ENCODE results near the gene SDHA. TPM values are rescaled to one million over a fixed set of nuclear protein-coding genes. Genes with fewer than 3 reads are reported as not detected.
"Not testable (repeated sequence)": the region's sequence is repeated elsewhere in the genome, so short reads cannot be mapped to it uniquely, and the experiment has no call there.

Gene SDHA
- total RNA-seq, 6 experiments from 2014 or later = 92.5 to 114 (median 109) TPM

DNA sequence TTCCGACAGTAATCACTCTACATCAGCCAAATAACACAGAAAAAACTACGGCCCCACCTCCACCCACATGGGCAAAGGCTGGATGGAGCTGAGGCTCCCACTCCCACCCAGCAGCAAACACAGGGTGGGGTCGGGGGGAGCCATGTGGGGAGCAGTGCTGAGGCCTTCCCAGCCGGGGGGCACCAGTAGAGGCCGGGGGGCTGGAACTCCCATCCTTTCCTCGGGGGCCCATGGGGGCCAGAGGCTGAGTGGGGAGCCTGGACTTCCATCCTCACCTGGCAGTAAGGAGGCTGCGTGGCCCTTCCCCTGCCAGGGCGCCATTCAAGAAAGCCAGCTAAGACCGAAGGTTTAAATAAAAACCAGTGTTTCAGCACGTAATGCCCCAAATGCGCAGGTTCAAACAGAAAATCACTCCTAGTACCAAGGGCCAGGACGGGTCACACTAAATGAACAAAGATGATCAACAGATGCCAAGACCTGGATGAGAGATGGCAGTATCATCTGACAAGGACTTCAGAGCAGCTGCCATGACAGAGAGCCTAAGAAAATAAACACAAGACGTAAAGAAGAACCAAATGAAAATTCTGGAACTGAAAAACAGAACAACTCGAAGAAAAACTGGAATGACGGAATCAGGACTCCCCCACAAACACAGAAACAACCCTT, 9.5 kb upstream of the SDHA start:
- peaks cover 24% of the 10 kb centered on the region for H3K4me1 Mint-ChIP-seq (ENCODE audit: low read depth)
- H3K27ac Mint-ChIP-seq = no peak overlapping the region
- DNase-seq = no peak
- peaks cover 2% of the 10 kb centered on the region; the same call in 1 of the 2 replicates for H3K27me3 Mint-ChIP-seq (ENCODE audit: insufficient read depth)
- H3K36me3 Mint-ChIP-seq (ENCODE audit: low read depth) = peaks cover 30% of the 10 kb centered on the region
- no peaks in the 10 kb centered on the region for H3K9me3 Mint-ChIP-seq
- H3K4me3 Mint-ChIP-seq = no peak overlapping the region
- TF ChIP-seq, protein P1, sequence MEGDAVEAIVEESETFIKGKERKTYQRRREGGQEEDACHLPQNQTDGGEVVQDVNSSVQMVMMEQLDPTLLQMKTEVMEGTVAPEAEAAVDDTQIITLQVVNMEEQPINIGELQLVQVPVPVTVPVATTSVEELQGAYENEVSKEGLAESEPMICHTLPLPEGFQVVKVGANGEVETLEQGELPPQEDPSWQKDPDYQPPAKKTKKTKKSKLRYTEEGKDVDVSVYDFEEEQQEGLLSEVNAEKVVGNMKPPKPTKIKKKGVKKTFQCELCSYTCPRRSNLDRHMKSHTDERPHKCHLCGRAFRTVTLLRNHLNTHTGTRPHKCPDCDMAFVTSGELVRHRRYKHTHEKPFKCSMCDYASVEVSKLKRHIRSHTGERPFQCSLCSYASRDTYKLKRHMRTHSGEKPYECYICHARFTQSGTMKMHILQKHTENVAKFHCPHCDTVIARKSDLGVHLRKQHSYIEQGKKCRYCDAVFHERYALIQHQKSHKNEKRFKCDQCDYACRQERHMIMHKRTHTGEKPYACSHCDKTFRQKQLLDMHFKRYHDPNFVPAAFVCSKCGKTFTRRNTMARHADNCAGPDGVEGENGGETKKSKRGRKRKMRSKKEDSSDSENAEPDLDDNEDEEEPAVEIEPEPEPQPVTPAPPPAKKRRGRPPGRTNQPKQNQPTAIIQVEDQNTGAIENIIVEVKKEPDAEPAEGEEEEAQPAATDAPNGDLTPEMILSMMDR (IDR thresholded peaks at IDR 0.05) = no peak

DNA sequence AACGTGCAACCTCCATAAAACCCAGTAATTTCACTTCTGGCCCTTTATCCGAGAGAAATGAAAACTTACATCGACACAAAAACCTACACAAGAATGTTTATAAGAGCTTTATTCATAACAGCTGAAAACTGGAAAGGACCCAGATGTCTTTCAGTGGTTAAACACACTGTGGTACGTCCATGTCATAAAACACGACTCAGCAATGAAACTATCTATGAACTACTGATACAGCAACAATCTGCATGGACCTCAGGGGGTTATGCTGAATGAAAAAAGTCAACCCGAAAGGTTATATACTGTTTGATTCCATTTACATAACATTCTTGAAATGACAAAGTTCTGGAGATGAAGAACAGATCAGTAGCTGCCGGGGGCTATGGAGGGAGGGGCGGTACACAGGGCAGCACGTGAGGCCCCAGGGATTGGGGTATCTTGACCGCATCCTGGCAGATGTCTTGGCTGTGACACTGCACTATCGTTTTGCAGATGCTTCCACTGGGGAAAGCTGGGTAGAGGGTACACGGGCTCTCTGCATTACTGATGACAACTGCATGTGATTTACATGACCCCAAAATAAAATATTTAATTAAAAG, 4.2 kb upstream of the SDHA start:
- TF ChIP-seq, protein P1 (IDR thresholded peaks at IDR 0.05) = no peak
- H3K27ac Mint-ChIP-seq = no peak overlapping the region
- H3K36me3 Mint-ChIP-seq (ENCODE audit: low read depth) = peaks cover 33% of the 10 kb centered on the region
- no peaks in the 10 kb centered on the region for H3K9me3 Mint-ChIP-seq
- peaks cover 20% of the 10 kb centered on the region for H3K4me1 Mint-ChIP-seq (ENCODE audit: low read depth)
- H3K4me3 Mint-ChIP-seq = no peak overlapping the region
- H3K27me3 Mint-ChIP-seq (ENCODE audit: insufficient read depth) = peaks cover 2% of the 10 kb centered on the region; the same call in 1 of the 2 replicates
- no peak for DNase-seq

DNA sequence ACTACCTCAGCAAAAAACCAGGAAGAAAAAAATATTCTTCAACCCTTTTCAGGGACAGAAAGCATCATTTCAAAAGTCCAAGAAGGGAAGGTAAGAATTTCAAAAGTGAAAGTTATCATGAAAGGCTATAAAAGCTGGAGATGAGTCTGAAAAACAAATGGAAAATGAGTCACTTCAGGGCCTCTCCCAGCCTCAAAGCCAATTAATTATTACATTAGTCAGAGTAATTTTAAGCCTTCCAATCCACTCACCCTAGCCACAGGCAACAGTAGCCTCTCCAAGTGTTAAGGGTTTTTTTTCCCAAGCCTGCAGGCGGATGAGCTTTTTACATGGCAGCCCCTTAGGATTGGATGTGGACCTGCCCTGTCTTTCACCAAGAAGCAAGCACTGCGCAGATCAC, 2.9 kb upstream of the SDHA start:
- Mint-ChIP-seq H3K36me3 (ENCODE audit: low read depth) (peaks cover 32% of the 10 kb centered on the region), H3K4me1 (ENCODE audit: low read depth) (peaks cover 30% of the 10 kb centered on the region), H3K27ac (peak overlapping the region; percentile 70), H3K4me3 (peak overlapping the region; percentile 79)
- DNase-seq = peak; percentile 50
- not testable (repeated sequence) for H3K9me3 Mint-ChIP-seq; H3K27me3 Mint-ChIP-seq (ENCODE audit: insufficient read depth)

DNA sequence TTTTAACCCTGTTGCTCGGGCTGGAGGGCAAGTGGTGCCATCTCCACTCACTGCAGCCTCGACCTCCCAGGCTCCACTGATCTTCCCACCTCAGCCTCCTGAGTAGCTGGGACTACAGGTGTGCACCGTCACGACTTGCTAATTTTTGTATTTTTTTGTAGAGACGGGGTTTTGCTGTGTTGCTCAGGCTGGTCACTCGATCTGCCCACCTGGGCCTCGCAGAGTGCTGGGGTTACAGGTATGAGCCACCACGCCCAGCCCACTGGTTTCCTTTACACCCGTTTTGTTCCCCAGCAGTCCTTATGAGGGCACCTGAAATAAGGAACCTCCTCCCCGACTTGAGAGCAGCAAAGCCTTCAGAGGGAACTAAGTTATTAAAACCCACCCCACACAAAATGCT, 2.0 kb upstream of the SDHA start:
- not testable (repeated sequence) for H3K4me3 Mint-ChIP-seq; H3K27ac Mint-ChIP-seq; DNase-seq; H3K27me3 Mint-ChIP-seq (ENCODE audit: insufficient read depth); H3K9me3 Mint-ChIP-seq
- Mint-ChIP-seq H3K36me3 (ENCODE audit: low read depth) (peaks cover 28% of the 10 kb centered on the region), H3K4me1 (ENCODE audit: low read depth) (peaks cover 37% of the 10 kb centered on the region)

DNA sequence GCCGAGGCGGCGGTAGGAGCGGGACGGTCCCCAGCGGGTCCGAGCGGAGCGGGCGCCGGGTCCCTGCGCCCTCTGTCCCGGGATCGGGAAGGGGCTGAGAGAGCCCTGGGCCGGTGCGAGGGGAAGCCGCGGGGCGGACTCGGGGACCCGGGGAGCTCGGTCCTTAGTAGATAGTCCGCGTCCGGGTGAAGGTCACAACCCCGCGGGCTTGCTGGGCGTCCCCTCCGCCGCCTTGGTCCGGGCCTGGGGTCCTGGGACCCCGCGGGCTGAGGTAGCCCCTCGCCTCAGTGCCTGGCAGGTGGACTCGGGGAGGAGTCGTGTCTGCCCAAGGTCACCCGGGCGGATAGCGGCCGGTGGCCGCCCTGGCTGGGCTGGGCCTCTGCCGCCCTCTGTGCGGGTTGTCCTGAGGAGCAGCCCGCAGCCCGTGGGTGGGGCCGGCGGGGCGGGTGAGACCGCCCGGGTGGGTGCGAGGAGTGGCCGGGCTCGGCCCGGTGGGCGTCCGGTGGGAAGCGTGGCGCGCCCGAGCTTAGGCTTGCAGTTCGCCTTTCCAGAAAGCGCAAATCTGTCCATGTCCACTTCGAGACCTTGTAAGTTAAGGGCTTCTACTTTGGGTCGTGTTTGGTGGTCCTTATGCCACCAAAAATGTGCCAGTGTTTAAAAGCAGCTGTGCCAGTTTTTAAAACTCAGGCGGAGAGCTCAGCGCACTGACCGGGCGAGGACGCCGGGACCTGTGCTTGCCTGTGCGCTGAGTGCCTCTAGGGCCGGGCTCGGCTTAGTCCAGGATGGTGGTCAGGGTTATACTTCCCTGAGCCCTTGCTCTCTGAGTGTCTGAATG, 554 bp downstream of the SDHA start:
- Mint-ChIP-seq H3K27ac (peak overlapping the region; percentile 90), H3K4me3 (peak overlapping the region; percentile 96), H3K36me3 (ENCODE audit: low read depth) (peaks cover 25% of the 10 kb centered on the region), H3K4me1 (ENCODE audit: low read depth) (peaks cover 61% of the 10 kb centered on the region), H3K9me3 (no peaks in the 10 kb centered on the region), H3K27me3 (ENCODE audit: insufficient read depth) (peaks cover 2% of the 10 kb centered on the region; the same call in 1 of the 2 replicates)
- TF ChIP-seq, protein P1 (IDR thresholded peaks at IDR 0.05) = no peak
- DNase-seq = no peak

DNA sequence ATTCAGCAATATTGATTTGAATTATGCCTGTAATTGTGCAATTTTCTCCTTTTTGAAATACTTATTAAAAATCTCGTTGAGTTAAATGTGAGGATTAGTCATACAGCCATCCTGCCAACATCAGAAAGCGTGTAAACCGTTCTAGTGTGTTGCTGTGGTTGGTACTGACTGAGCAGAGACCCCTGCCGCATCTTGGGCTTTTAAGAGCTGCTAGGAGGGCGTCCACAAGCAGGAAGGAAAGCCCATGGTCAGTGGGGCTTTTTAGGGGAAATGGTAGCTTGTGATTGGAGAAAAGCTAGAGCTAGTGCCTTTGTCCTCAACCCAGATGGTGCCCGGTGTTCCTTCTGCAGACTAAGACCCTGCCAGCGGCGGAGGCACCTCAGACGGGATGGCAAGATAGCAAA, 1.3 kb downstream of the SDHA start:
- Mint-ChIP-seq H3K4me1 (ENCODE audit: low read depth) (peaks cover 61% of the 10 kb centered on the region), H3K9me3 (no peaks in the 10 kb centered on the region), H3K27me3 (ENCODE audit: insufficient read depth) (peaks cover 2% of the 10 kb centered on the region; the same call in 1 of the 2 replicates), H3K27ac (peak overlapping the region; percentile 90), H3K36me3 (ENCODE audit: low read depth) (peaks cover 18% of the 10 kb centered on the region), H3K4me3 (peak overlapping the region; percentile 96)
- TF ChIP-seq, protein P1 (IDR thresholded peaks at IDR 0.05) = no peak
- no peak for DNase-seq

All from HFFc6 (cell line).